B cell (primary cell): ENCODE results near the gene CDH7.

Source experiments
- EZH2 ChIP-seq: IDR thresholded peaks from 2 replicates; pipeline ENCODE4 v1.6.1; 2012; ENCODE audit warnings: borderline replicate concordance, low read depth, mild to moderate bottlenecking, moderate library complexity, low read length; ENCODE audit not compliant: insufficient read depth, poor library complexity, severe bottlenecking
- TF ChIP-seq, protein P1 (sequence below): fragments of 200-600 bp; IDR thresholded peaks from one replicate; pipeline ENCODE4 v1.8.0; 2022; ENCODE audit warnings: antibody characterized with exemption, mild to moderate bottlenecking

DNA sequence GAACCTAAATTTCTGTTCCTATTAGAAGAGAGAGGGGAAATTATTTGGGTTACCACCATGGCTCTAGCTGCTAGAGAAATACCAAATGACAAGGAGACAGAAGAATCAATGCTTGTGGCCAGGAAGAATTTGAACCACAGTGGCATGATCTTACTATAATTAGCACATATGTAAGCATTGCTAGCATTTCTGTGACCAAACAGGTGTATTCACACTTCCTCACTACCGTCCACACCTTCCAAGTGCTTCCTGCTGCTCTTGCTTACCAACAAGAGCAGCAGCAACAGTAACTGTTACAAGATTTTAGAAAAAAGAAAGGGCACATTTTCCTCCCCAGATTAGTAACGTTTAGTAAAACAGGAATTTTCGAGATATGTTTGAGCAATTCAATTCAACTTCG lies 60.5 kb downstream of the CDH7 start:
- TF ChIP-seq, protein P1, sequence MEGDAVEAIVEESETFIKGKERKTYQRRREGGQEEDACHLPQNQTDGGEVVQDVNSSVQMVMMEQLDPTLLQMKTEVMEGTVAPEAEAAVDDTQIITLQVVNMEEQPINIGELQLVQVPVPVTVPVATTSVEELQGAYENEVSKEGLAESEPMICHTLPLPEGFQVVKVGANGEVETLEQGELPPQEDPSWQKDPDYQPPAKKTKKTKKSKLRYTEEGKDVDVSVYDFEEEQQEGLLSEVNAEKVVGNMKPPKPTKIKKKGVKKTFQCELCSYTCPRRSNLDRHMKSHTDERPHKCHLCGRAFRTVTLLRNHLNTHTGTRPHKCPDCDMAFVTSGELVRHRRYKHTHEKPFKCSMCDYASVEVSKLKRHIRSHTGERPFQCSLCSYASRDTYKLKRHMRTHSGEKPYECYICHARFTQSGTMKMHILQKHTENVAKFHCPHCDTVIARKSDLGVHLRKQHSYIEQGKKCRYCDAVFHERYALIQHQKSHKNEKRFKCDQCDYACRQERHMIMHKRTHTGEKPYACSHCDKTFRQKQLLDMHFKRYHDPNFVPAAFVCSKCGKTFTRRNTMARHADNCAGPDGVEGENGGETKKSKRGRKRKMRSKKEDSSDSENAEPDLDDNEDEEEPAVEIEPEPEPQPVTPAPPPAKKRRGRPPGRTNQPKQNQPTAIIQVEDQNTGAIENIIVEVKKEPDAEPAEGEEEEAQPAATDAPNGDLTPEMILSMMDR, result no peak
- TF ChIP-seq EZH2, result no peak
